A673 (cell line): Measurements from ENCODE around the gene CTTNBP2.

Source experiments
- CTCF ChIP-seq: fragments of 300-800, 200-600 bp; sonication (generic); conservative IDR thresholded peaks from 2 replicates; pipeline ENCODE4 v1.5.1; 2017; ENCODE audit warnings: low read depth, mild to moderate bottlenecking, antibody characterized with exemption, low read length, moderate library complexity, mixed read lengths
- EZH2 ChIP-seq: fragments of 200-600 bp; sonication (generic); IDR thresholded peaks from 2 replicates; pipeline ENCODE4 v1.6.1; 2017; ENCODE audit warnings: borderline replicate concordance, low read depth, mild to moderate bottlenecking, mixed read lengths, antibody characterized with exemption, low read length; ENCODE audit not compliant: poor library complexity, severe bottlenecking

DNA sequence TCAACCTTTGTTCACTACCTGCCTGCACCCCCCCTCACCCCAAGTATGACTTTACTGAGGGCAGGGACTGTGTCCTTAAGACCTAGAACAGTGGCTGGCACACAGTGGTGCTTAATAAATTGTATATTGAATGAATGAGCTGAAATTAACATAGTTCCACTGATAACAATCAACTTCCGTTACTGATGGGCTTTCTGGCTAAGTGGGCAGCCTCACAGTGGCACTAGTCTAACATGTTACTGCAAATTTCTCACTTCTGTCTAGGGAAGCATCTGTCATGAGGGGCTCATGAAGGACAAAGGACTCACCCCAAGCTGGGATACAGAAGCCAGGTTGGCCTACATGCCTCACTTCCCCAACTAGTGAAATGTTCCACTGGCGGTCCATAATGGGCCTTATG is 79.3 kb downstream of the CTTNBP2 start:
- TF ChIP-seq CTCF (no peak), EZH2 (no peak)
